NB4 (cell line): ENCODE data around the gene CARM1.

ENCODE experiments used
- CTCF ChIP-seq: IDR thresholded peaks from one replicate; pipeline ENCODE4 v1.5.1; 2012; ENCODE audit warnings: low read depth, low read length
- MYC ChIP-seq: IDR thresholded peaks from 2 replicates; pipeline ENCODE4 v1.6.1; 2011; ENCODE audit warnings: low read depth, low read length
- POLR2A ChIP-seq: IDR thresholded peaks from 2 replicates; pipeline ENCODE4 v1.6.1; 2011; ENCODE audit warnings: mild to moderate bottlenecking; ENCODE audit not compliant: insufficient read length; ENCODE audit errors: extremely low read depth

GRCh38 chr19:10832939-10833296 lies 38.4 kb upstream of the CARM1 start:
- TF ChIP-seq CTCF: no peak
- no peak for TF ChIP-seq POLR2A
- no peak for TF ChIP-seq MYC
